ENCODE results near the gene FSCN2.

The FSCN2 gene

GRCh38 chr17:81512562-81513371 lies 15.4 kb upstream of the FSCN2 start, which contains the start of gene ACTG1:
TSS of gene ACTG1 (minus strand) at chr17:81512799. CDS start at chr17:81512354, 445 bp downstream.
- peak; percentile 84 for DNase-seq (ENCODE audit: low read depth)

- DNase-seq (ENCODE audit: low read depth) = peak; percentile 48
Observed at GRCh38 chr17:81513372-81513752, 14.8 kb upstream of the FSCN2 start.

GRCh38 chr17:81513753-81514488 lies 14.3 kb upstream of the FSCN2 start:
- no peak for DNase-seq (ENCODE audit: low read depth)

DNA sequence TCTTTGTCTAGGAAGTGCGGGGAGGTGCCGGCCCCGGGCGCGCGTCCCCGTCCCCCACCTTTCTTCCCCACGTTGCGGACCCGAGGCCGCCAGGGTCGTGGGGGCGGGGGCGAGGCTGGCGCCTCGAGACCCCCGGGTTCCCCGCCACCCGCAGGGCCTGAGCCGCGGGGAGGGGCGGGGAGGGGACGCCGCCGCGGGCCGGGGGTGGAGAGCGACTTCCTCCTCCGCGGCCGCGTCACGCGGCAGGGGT lies 13.8 kb upstream of the FSCN2 start:
- DNase-seq (ENCODE audit: low read depth) = no peak

GRCh38 chr17:81514739-81515529 lies 13.2 kb upstream of the FSCN2 start:
- peak; percentile 66 for DNase-seq (ENCODE audit: low read depth)

DNA sequence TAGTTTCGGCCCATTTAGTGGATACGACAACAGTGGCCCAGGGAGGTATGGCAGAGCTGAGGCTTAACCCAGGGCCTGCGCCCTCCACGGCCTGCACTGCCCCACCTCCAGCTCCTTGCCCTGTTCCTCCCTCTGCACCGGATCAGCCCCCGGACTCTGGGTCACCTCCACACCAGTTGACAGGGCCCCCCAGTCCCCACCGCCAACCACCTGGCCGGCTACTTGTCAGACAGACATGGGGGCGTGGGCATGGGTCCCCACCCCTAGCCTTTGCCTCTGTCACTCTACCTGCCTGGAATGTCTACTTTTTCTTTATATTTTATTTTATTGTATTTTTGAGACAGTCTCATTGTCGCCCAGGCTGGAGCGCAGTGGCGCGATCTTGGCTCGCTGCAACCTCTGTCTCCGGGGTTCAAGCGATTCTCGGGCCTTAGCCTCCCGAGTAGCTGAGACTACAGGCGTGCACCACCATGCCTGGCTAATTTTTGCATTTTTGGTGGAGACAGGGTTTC lies 12.6 kb upstream of the FSCN2 start:
- no peak for DNase-seq (ENCODE audit: low read depth)

GRCh38 chr17:81516439-81516838 lies 11.7 kb upstream of the FSCN2 start:
- DNase-seq (ENCODE audit: low read depth) = no peak

GRCh38 chr17:81517009-81517338 lies 11.2 kb upstream of the FSCN2 start:
- DNase-seq (ENCODE audit: low read depth) = no peak

DNA sequence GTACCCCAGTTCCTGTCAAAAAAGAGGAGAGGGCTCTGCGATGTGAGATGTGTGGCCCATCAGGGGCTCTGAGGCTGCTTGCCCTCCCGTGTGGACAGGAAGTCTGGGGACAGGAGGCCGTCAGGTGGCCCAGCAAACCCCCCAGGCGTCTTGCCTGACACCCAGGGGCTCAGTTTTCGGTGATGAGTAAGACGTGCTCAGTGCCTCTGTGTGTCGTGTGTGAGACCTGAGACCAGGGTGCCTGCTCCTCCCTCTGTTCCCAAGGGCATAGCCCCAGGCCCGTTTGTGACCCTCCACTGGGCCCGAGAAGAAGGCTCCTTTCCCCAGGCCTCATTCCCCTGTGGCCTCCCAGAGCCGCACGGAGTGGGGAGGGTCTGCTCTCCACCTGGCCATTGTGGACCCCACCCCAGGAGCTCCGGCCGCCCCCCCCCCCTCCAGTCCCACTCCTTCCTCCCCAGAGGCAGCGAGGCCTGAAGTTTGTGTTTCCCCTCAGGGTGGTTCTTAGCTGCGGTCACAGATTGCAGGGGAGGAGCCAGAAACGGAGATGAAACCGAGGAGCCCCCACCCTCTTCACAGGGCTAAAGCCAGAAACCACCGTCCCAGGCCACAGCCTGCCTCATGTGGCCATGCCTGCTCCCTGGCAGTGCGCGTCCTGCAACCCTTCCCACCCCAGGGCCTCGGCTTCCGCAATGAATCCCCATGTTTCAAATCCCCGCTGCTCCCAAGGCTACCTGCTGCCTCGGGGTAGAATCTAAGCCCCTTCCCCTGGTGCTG lies 10.7 kb upstream of the FSCN2 start:
- no peak for DNase-seq (ENCODE audit: low read depth)

- no peak for DNase-seq (ENCODE audit: low read depth)
Observed at GRCh38 chr17:81518113-81518784, 9.9 kb upstream of the FSCN2 start.

DNA sequence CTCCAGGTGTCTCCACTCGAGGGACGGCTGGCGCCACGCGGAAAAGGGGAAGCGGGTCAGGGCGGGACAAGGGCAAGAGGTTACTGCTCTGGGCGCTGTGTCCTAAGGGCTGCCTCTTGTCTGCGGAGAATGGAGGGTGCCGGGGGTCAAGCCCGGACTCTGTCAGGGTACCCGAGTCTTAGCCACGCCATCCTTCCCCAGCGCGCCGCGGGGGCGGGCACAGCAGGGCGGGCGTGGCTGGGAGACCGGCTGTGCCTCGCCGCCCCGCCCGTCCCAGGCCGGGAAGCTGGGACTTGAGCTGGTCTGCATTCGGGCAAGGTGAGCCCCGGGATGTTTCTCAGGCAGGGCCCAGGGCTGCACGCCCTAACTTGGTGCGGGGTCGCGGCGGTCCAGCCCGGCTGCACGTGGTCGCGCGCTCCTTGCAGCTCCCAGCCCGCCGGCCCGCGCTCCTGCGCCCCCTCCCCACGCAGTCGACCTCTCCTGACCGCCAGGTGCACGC lies 9.3 kb upstream of the FSCN2 start:
- DNase-seq (ENCODE audit: low read depth) = no peak

GRCh38 chr17:81519284-81520020 lies 8.7 kb upstream of the FSCN2 start:
- peak; percentile 61 for DNase-seq (ENCODE audit: low read depth)

DNA sequence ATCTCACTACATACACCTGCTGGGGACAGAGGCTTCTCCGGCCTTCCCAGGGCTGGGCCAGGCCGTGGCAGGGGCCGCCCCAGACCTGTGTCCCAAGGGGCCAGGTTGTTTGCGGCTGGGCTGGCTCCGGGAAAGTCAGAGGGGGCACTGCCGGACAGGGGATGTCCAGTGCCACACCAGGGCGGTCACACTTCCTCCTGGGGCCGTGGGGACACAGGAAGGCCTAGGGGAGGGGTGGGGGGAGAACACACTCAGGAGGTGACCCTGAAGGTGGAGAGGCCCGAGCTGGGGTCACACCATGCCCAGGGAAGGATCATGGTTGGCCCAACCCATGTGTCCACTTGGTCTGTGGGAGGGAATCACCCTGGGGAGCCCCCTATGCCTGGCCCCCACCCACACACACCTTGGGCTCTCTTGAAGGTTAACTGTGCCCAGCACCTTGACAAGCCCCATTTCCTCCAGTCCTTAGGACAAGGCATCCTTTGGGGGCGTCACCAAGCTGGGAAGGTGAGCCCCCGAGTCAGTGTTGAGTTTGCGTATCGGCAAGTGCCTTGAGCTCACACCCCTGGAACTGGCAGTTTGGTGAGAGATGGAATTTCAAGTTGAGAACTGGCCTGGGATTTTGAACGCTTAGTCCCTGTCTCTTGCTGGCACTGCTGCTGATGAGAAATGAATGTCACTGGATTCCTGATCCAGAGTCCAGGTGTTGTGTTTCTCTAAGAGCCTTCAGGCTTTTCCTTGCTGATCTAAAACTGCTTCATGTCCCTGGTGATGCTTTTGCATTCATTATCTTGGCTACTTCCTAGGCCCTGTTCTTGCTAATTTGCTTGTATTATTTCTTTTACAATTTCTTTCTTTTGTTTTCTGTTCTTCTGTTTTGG lies 7.9 kb upstream of the FSCN2 start:
- no peak for DNase-seq (ENCODE audit: low read depth)

DNA sequence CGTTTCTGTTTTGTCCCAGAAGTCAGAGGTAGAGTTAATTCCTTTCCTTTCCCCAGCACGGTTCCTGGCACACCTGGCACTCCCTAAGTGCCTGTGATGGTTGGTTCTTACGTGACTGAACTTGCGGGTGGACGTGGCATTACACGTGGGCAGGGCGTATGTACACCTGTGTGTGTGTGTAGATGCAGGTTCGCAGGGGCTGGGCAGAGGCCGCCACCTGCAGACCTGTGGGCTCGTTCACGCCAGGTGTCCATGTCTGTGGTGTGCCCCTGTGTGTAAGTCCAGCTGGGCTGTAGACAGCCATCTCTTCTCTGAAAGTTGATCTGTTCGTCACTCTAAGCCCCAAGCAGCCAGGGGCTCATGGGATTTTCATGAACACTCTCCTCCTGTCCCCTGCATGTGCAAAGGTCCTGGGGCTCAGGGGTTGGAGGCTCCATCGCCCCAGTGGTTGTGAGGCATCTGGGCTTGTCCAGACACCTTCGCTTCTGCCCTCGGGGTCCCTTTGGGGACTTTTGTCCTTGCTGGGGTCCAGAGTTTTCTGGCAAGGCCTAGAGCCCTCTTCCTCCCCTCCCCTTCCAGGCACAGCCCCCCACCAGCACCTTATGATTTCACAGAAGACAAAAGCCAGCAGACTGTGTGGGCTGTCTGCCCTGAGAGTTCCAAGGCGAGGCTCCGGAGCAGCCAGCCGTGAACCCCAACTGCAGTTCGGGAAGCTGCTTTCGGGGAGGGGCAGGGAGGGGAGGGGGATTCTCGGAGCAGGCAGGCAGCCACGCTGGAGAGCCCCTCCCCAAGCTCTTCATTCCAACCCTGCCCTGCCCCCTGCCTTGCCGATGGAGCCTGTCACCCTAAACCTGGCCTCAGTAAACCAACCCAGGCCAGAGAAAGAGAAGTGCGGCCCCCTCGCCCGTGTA lies 5.4 kb upstream of the FSCN2 start:
- no peak for DNase-seq (ENCODE audit: low read depth)

DNA sequence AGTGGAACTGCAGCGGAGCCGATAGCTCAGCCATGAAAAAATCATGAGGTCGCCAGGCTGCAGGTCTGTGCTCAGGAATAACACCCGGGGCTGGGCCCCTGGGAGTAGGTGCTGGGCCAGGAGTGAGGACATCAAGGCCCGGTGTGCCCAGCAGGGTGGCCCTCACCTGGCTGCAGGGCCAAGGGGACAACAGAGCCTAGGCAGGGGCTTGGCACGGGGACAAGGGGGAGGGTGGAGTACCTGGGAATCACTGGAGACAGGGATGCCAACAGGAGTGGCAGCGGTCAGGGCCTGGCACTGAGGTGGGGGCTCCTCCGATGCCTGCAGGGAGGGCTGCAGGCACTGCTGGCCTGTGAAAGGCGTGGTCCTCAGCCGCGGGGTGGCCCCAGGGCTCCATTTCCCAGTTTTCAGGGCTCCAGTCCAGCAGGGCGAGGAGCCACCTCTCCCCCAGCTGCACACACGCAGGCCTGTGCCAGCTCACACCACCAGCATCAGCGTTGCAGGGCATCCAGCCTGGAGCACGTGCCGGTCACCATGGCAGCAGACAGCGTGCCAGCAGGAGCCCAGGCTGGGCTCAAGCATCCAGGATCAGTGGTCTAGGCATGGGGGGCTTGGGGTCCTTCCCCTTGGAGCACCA lies 4.7 kb upstream of the FSCN2 start:
- no peak for DNase-seq (ENCODE audit: low read depth)

GRCh38 chr17:81524039-81524864 lies 3.9 kb upstream of the FSCN2 start:
- no peak for DNase-seq (ENCODE audit: low read depth)

DNA sequence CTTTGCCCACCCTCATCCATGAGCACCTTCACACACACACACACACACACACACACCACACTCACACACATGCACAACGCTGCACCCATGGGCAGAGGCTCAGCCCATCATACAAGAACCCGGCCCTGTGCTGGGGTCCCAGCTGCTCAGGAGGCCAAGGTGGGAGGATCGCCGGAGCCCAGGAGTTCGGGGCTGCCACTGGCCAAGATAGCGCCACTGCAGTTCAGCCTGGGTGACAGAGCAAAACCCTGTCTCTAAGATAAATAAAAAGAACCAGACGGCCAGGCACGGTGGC lies 3.4 kb upstream of the FSCN2 start:
- DNase-seq (ENCODE audit: low read depth) = no peak

Data from T-helper 22 cell (primary cell).